Measurements from ENCODE around the gene C6orf163.
A peak's percentile ranks its signal among the peaks of the same experiment; 100 is the strongest.

The C6orf163 gene

GRCh38 chr6:87357479-87358196 lies 13.0 kb downstream of the C6orf163 start:
- DNase-seq: no peak

- no peak for DNase-seq
These were observed 20.1 kb downstream of the C6orf163 start for GRCh38 chr6:87364602-87365252.

- no peak for DNase-seq
These were observed 21.6 kb downstream of the C6orf163 start for GRCh38 chr6:87366072-87366827.

- no peak for DNase-seq
These were observed 22.3 kb downstream of the C6orf163 start for GRCh38 chr6:87366899-87367298.

GRCh38 chr6:87373377-87373776 lies 28.8 kb downstream of the C6orf163 start:
- no peak for DNase-seq

GRCh38 chr6:87375315-87375714 lies 30.7 kb downstream of the C6orf163 start:
- no peak for DNase-seq

- no peak for DNase-seq
These were observed 32.0 kb downstream of the C6orf163 start for GRCh38 chr6:87376643-87377042.

- DNase-seq: no peak
These were observed 34.3 kb downstream of the C6orf163 start for GRCh38 chr6:87378947-87379346.

GRCh38 chr6:87382861-87383260 lies 38.2 kb downstream of the C6orf163 start:
- DNase-seq: no peak

GRCh38 chr6:87384038-87384437 lies 39.4 kb downstream of the C6orf163 start:
- no peak for DNase-seq

GRCh38 chr6:87384449-87384848 lies 39.8 kb downstream of the C6orf163 start:
- no peak for DNase-seq

GRCh38 chr6:87391334-87391733 lies 46.7 kb downstream of the C6orf163 start:
- no peak for DNase-seq

GRCh38 chr6:87393026-87393622 lies 48.5 kb downstream of the C6orf163 start:
- DNase-seq: peak; percentile 52

GRCh38 chr6:87395431-87395830 lies 50.8 kb downstream of the C6orf163 start:
- DNase-seq: no peak

GRCh38 chr6:87396595-87397392 lies 52.2 kb downstream of the C6orf163 start:
- DNase-seq: no peak

- no peak for DNase-seq
These were observed 53.0 kb downstream of the C6orf163 start for GRCh38 chr6:87397656-87398055.

GRCh38 chr6:87401832-87402231 lies 57.2 kb downstream of the C6orf163 start:
- DNase-seq: no peak

- DNase-seq: peak; percentile 53
These were observed 62.9 kb downstream of the C6orf163 start for GRCh38 chr6:87407561-87407900.

- DNase-seq: peak; percentile 76
These were observed 63.5 kb downstream of the C6orf163 start, which contains the start of gene CFAP206 for GRCh38 chr6:87407901-87408720. TSS of gene CFAP206 (plus strand) at chr6:87407972. CDS start at chr6:87409840, 1,868 bp downstream.

- no peak for DNase-seq
These were observed 64.1 kb downstream of the C6orf163 start for GRCh38 chr6:87408721-87409155.
